GM18951 (cell line): ENCODE measurements around the gene TEF.

ENCODE experiments used
- POLR2A ChIP-seq: IDR thresholded peaks from 4 replicates; pipeline ENCODE4 v1.6.1; 2011; ENCODE audit warnings: mild to moderate bottlenecking; ENCODE audit not compliant: insufficient read length, insufficient read depth; ENCODE audit errors: extremely low read depth
- in situ Hi-C: fragments of 300-500 bp; cut with MboI; formaldehyde crosslinking; loops from one replicate; pipeline ENCODE4 v1.12.0; 2022; ENCODE audit warnings: low sequenced_read_pairs, mixed read lengths, inconsistent platforms; ENCODE audit not compliant: unreplicated experiment

Gene TEF

GRCh38 chr22:41345807-41346335 lies 35.9 kb upstream of the TEF start:
- TF ChIP-seq POLR2A: no peak
- in situ Hi-C loops: no loop called here

GRCh38 chr22:41347066-41347859 lies 34.5 kb upstream of the TEF start:
- no peak for TF ChIP-seq POLR2A
- in situ Hi-C loops: no loop called here

GRCh38 chr22:41348964-41349484 lies 32.7 kb upstream of the TEF start:
- no peak for TF ChIP-seq POLR2A
- in situ Hi-C loops: no loop called here

- TF ChIP-seq POLR2A: no peak
- in situ Hi-C loops: no loop called here
These were observed 31.7 kb upstream of the TEF start for GRCh38 chr22:41350087-41350486.

- no peak for TF ChIP-seq POLR2A
- in situ Hi-C loops: no loop called here
These were observed 30.7 kb upstream of the TEF start for GRCh38 chr22:41351011-41351410.

- in situ Hi-C loops: no loop called here
- no peak for TF ChIP-seq POLR2A
These were observed 29.7 kb upstream of the TEF start for GRCh38 chr22:41352058-41352457.

- in situ Hi-C loops: no loop called here
These were observed 27.7 kb upstream of the TEF start for GRCh38 chr22:41353862-41354575.

GRCh38 chr22:41354979-41355378 lies 26.8 kb upstream of the TEF start:
- in situ Hi-C loops: no loop called here

More at GRCh38 chr22:41353862-41354575, 27.7 kb upstream of the TEF start:
- no peak for TF ChIP-seq POLR2A

GRCh38 chr22:41355895-41356294 lies 25.8 kb upstream of the TEF start:
- no peak for TF ChIP-seq POLR2A
- in situ Hi-C loops: no loop called here

More at GRCh38 chr22:41354979-41355378, 26.8 kb upstream of the TEF start:
- no peak for TF ChIP-seq POLR2A

- no peak for TF ChIP-seq POLR2A
- in situ Hi-C loops: no loop called here
These were observed 25.2 kb upstream of the TEF start for GRCh38 chr22:41356430-41357028.

- in situ Hi-C loops: no loop called here
- TF ChIP-seq POLR2A: no peak
These were observed 24.6 kb upstream of the TEF start for GRCh38 chr22:41357191-41357590.

GRCh38 chr22:41358927-41359326 lies 22.8 kb upstream of the TEF start:
- no peak for TF ChIP-seq POLR2A
- in situ Hi-C loops: no loop called here

GRCh38 chr22:41359376-41359775 lies 22.4 kb upstream of the TEF start:
- in situ Hi-C loops: no loop called here
- TF ChIP-seq POLR2A: no peak
